ENCODE measurements around the gene OGA. TPM values are rescaled to one million over a fixed set of nuclear protein-coding genes. Genes with fewer than 3 reads are reported as not detected.

OGA gene
- total and polyA plus RNA-seq, 3 donors from 2014 or later, result 93.3 to 215 (median 161) TPM

DNA sequence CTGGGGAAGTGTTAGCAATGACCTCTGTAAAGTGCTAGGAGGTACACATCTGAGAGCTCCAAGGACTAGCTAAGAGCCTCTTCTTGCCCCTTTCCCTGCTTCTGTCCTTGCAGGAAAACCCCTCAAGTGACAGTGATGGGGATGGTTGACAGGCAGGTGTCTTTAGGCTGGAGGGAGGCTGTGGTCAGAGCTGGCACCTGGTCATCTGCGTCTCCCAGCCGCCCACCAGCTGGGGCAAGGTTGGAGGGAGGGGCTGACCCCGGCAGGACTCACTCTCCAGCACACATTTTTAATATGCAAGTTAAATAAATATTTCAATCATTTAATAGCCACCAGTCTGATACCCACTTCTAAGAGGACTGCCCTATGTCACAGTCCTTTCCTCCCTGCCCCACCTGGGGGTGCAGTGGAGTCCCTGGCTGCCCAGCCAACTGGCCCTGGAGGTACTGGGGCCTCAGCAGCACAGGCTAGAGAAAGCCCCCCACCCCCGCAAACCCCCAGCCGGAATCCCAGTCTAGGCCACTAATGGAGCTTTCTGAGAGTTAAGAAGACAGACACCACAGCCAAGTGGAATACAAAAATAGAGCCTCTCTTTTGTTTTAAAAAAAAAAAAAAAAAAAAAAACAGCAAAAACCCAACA lies 48.6 kb downstream of the OGA start:
- H3K4me1 ChIP-seq, result peaks cover 5% of the 10 kb centered on the region
- no peak overlapping the region for H3K27ac ChIP-seq
- intact Hi-C loops (cut with DNase I; ENCODE audit: low total_unique reads), result no loop called here
- peaks cover 5% of the 10 kb centered on the region for H3K27me3 ChIP-seq
- H3K9me3 ChIP-seq, result no peaks in the 10 kb centered on the region
- DNase-seq, result no peak
- H3K36me3 ChIP-seq (ENCODE audit: low read depth, missing control alignments), result no peaks in the 10 kb centered on the region
- 90 to 94% methylated on average over 5 of the region's 5 CpGs for WGBS, 2 donors
- TF ChIP-seq, protein P1, sequence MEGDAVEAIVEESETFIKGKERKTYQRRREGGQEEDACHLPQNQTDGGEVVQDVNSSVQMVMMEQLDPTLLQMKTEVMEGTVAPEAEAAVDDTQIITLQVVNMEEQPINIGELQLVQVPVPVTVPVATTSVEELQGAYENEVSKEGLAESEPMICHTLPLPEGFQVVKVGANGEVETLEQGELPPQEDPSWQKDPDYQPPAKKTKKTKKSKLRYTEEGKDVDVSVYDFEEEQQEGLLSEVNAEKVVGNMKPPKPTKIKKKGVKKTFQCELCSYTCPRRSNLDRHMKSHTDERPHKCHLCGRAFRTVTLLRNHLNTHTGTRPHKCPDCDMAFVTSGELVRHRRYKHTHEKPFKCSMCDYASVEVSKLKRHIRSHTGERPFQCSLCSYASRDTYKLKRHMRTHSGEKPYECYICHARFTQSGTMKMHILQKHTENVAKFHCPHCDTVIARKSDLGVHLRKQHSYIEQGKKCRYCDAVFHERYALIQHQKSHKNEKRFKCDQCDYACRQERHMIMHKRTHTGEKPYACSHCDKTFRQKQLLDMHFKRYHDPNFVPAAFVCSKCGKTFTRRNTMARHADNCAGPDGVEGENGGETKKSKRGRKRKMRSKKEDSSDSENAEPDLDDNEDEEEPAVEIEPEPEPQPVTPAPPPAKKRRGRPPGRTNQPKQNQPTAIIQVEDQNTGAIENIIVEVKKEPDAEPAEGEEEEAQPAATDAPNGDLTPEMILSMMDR (IDR thresholded peaks at IDR 0.05), result no peak
- no peak for TF ChIP-seq POLR2A (IDR thresholded peaks at IDR 0.05)
- no peak overlapping the region for H3K4me3 ChIP-seq

DNA sequence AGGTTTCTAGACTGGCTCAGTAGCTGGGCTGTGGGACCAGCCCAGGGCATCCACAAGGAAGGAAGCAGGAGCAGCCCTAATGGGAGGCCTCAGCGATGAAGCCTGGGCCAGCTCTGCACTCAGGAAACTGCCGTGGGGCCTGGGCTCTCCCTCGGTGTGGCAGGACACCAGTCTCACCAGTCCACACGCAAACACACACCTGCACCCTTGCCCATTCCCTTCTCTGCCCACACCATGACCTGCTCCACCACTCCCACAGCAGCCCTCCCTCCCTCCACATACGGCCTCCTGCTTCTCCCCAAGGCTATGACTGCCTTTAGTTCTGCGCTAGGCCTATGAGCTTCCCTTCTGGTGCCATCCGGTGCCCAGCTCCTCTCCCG lies 49.5 kb downstream of the OGA start:
- no peak for DNase-seq
- TF ChIP-seq POLR2A (IDR thresholded peaks at IDR 0.05), result no peak
- TF ChIP-seq, protein P1 (IDR thresholded peaks at IDR 0.05), result no peak
- Histone ChIP-seq H3K27me3 (no peaks in the 10 kb centered on the region), H3K4me1 (peaks cover under 1% of the 10 kb centered on the region), H3K4me3 (no peak overlapping the region), H3K36me3 (ENCODE audit: low read depth, missing control alignments) (no peaks in the 10 kb centered on the region), H3K27ac (no peak overlapping the region), H3K9me3 (no peaks in the 10 kb centered on the region)
- intact Hi-C loops (cut with DNase I; ENCODE audit: low total_unique reads), result no loop called here
- 80 to 86% methylated on average over 8 of the region's 8 CpGs for WGBS, 2 donors

DNA sequence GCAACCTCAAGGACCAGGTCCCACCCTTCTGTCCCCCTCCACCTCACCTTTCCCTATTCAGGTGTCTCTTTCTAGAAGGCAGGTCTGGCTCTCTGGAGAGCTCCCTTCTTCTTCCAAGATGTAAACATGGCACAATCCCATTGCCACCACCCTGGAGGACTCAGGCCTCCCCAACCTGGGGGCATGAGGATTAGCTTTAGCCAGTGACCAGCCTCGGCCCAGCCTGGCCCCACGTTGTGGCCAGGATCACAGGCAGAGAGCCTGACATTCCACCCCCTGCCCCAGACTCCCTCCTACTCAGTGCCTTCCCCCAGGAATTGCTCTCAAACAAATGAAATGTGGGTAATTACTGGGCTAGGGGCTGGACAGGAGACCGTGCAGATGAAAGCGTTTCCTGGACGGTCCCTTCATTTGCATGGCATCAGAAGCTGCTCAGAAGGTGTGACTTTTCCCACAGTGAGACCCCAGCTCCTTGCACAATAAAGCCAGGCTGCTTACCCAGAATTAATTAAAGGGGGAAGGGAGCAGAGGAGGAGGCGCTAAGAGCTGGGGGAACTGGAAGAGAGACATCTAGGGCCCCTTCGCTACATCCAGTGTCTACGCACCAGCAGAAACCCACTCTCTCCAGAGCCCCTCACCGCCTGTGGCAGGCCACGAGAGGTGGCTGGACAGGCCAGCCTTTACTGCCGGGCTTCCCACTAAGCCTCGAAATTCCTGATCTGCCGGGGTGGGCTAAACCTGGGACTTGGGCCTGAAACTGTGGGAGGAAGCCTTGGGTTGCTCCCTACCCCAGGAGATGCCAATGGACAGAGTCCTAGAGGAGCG lies 50.1 kb downstream of the OGA start:
- DNase-seq, result no peak
- Histone ChIP-seq H3K4me1 (no peaks in the 10 kb centered on the region), H3K9me3 (no peaks in the 10 kb centered on the region), H3K4me3 (no peak overlapping the region), H3K27ac (no peak overlapping the region), H3K27me3 (no peaks in the 10 kb centered on the region), H3K36me3 (ENCODE audit: low read depth, missing control alignments) (no peaks in the 10 kb centered on the region)
- no peak for TF ChIP-seq POLR2A (IDR thresholded peaks at IDR 0.05)
- TF ChIP-seq, protein P1 (IDR thresholded peaks at IDR 0.05), result no peak
- whole genome bisulfite sequencing, 2 donors, result 72 to 76% methylated on average over 12 to 14 of the region's 14 CpGs
- intact Hi-C loops (cut with DNase I; ENCODE audit: low total_unique reads), result no loop called here

DNA sequence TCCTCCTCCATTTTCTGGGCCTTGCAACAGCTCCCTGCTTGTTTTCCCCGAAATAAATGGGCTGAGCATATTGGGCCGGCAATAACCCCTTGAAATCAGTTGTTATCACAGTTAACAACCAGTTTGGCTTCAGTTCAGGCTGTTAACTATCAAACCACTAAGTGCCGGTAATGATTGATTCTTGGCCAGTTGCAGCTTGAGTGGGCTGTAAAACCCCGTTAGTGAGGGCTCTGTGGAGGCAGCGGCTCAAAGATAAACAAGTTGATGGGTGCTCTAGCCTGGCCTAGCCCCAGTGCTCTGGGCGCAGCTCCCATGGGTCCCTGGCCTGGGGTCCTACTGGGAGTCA lies 50.7 kb downstream of the OGA start:
- Histone ChIP-seq H3K9me3 (no peaks in the 10 kb centered on the region), H3K4me3 (no peak overlapping the region), H3K36me3 (ENCODE audit: low read depth, missing control alignments) (no peaks in the 10 kb centered on the region), H3K4me1 (no peaks in the 10 kb centered on the region), H3K27ac (no peak overlapping the region), H3K27me3 (no peaks in the 10 kb centered on the region)
- TF ChIP-seq, protein P1 (IDR thresholded peaks at IDR 0.05), result no peak
- TF ChIP-seq POLR2A (IDR thresholded peaks at IDR 0.05), result no peak
- 82 to 83% methylated on average over 5 to 6 of the region's 6 CpGs for WGBS, 2 donors
- no peak for DNase-seq
- intact Hi-C loops (cut with DNase I; ENCODE audit: low total_unique reads), result no loop called here

All from testis (tissue), 3 donors.